Fibroblast of skin of scalp (primary cell): ENCODE measurements around the gene KLHL35.
"Not testable (repeated sequence)": the region's sequence is repeated elsewhere in the genome, so short reads cannot be mapped to it uniquely, and the experiment has no call there.

Experiments used
- DNase-seq: peaks from one replicate; pipeline ENCODE4 v3.0.0-alpha.2; 2013

The KLHL35 gene

DNA sequence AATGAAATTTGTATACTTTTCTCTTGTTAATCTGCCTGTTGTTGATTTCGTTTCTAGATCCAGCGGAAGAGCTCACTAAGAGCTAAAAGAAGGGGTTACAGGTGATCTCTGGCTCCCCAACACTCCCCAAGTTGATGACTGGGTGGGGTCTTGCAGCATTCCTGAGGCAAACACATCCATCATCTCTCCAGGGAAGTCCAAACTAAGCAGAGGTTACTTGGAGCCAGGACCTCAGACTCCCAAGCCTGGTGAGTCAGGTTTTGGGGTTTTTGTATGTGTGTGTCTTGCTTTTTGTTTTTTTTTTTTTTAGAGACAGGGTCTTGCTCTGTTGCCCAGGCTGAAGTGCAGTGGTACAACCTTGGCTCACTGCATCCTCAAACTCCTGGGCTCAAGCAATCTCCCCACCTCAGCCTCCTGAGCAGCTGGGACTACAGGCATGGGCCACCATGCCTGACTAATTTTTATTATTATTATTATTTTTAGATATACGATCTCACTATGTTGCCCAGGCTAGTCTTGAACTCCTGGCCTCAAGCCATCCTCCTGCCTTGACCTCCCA lies 45.2 kb downstream of the KLHL35 start:
- no peak for DNase-seq

DNA sequence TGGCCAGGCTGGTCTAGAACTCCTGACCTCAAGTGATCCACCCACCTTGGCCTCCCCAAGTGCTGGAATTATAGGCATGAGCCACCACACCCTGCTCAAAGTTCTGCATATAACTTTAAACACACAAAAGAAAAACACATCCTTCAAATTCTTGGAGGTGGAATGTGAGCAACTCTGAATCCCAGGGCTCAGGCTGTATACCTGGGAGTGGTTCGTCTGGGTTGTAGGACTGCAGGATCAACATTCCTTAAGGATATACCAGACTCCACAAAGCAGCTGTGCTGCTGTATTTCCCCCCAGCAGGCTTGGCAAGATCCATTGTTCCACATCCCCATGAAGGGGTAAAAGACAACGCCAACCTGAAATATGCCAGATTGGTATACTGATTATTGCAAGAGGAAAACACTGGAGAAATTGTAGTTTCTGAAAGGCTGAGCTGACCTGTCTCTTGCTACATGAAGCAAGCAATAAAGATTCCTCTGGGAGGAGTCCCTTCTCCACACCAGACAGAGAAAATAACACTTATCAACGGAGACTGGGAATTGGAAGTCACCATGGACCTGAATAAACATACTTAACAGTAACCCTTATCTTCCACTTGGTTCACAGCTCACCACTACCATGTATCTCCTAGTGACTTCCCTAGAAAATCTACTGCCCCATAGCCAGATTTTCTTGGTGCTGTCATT lies 45.9 kb downstream of the KLHL35 start:
- peak; percentile 49 for DNase-seq

- DNase-seq, result peak; percentile 56
These were observed 48.4 kb downstream of the KLHL35 start for GRCh38 chr11:75384438-75385080.

DNA sequence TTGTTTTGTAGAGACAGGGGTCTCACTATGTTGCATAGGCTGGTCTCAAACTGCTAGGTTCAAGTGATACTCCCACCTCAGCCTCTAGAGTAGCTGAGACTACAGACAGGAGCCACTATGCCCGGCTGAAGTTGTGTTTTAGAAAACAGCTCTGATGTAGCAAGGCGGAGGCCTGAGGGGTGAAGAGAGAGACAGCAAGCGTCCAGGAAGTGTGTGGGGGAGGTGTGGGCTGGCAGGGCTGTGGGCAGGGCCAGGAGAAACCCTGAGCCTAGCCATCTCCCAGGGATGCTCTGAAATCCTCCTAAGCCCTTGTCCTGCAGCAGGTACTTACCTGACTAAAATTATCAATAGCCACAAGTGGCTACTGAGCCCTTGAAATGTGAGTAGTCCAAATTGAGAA lies 49.8 kb downstream of the KLHL35 start:
- no peak for DNase-seq

- DNase-seq, result peak; percentile 11
These were observed 52.1 kb downstream of the KLHL35 start for GRCh38 chr11:75380716-75381420.

DNA sequence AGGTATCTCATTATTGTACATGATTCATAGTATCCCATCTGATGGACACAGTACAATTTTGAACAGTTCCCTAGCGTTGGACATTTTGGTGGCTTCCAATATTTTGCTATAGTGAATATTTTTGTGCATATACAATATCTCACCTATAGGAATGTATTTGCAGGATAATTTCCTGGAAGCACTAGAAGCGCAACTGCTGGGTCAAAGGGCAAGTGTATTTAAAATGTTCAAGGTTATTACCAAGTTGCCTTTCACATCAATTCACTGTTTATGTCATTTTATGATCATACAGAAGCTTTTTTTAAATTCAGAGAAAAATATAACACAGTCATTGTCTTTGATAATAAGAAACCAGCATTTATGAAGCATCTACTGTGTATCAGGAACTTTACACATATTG lies 52.8 kb downstream of the KLHL35 start:
- no peak for DNase-seq

- DNase-seq, result not testable (repeated sequence)
These were observed 54.2 kb downstream of the KLHL35 start for GRCh38 chr11:75378776-75379175.

GRCh38 chr11:75376175-75376574 lies 56.8 kb downstream of the KLHL35 start:
- no peak for DNase-seq

DNA sequence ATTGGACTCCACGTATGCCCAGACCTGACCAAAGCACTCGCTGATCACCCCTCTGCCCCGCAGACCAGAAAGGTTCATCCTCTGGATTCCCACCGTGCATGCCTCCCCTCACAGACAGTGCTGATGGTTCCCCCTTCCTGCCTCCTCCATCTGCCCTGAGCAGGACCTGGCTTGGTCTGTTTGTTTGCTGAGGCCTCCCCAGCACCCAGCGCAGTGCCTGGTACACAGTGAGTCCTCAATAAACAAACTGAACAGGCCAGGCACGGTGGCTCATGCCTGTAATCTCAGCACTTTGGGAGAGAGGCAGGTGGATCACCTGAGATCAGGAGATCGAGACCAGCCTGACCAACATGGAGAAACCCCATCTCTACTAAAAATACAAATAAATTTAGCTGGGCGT lies 57.4 kb downstream of the KLHL35 start:
- no peak for DNase-seq

GRCh38 chr11:75374646-75375045 lies 58.4 kb downstream of the KLHL35 start:
- no peak for DNase-seq

DNA sequence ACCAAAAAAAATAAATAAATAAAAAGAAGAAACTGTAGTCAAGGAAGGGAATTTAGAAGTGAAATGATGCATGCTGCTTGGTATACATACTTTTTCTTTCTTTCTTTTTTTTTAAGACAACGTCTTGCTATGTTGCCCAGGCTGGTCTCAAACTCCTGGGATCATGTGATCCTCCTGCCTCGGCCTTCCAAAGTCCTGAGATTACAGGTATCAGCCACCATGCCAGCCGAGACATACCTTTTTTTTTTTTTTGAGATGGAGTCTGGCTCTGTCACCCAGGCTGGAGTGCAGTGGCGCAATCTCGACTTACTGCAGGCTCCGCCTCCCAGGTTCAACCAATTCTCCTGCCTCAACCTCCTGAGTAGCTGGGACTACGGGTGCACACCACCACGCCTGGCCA lies 59.8 kb downstream of the KLHL35 start:
- DNase-seq, result no peak
